HepG2 (cell line): ENCODE results near the gene ABRACL. TPM values are rescaled to one million over a fixed set of nuclear protein-coding genes. Genes with fewer than 3 reads are reported as not detected.

ENCODE experiments used
- ATAC-seq: fragments of 200-7000 bp; cut with Tn5 transposase; 3 replicates; pipeline ENCODE4 v1.9.1; 2020; ENCODE audit warnings: mild to moderate bottlenecking, moderate library complexity
- BruUV-seq: library from RNA; stranded (reverse); fragments of 400-500 nt; replicated peaks from 2 replicates; lab custom pipeline; 2021; lab: Mats Ljungman, UMichigan
- CTCF ChIA-PET: fragments of 300-600 bp; formaldehyde crosslinking; extraction: SDS; loops from one replicate; lab custom pipeline; 2021; ENCODE audit warnings: low total read pairs, inconsistent platforms, low intra/inter-chr PET ratio; lab: Yijun Ruan, JAX
- POLR2A ChIA-PET: fragments of 350-600 bp; sonication (Branson Sonifier 250); formaldehyde crosslinking; loops from one replicate; lab custom pipeline; 2020; ENCODE audit warnings: antibody characterized with exemption, inconsistent platforms; lab: Yijun Ruan, JAX
- DNase-seq: peaks from one replicate; pipeline ENCODE4 v3.0.0-alpha.2; 2015; ENCODE audit warnings: low spot score
- FAIRE-seq: peaks from 3 replicates; lab custom pipeline; 2011; peaks lifted over from hg19 to GRCh38; lab: Jason Lieb, UNC
- H2AFZ ChIP-seq: one replicate; pipeline ENCODE4 v1.6.1; 2011; ENCODE audit warnings: low read length, inconsistent platforms
- H3K27ac ChIP-seq: fragments of 300-600 bp; 3 replicates; pipeline ENCODE4 v1.8.0; 2011; ENCODE audit warnings: mixed run types, mild to moderate bottlenecking, mixed read lengths, low read length, inconsistent platforms; ENCODE audit not compliant: insufficient read depth; ENCODE audit errors: extremely low read length
- H3K27me3 ChIP-seq, 2 experiments: fragments of 200-600 bp in 1 of 2; 2 replicates in 1 of 2; 3 replicates in 1 of 2; pipeline versions ENCODE4 v1.6.0 to v1.8.0; 2011; ENCODE audit warnings: low read length in 2 of 2, mild to moderate bottlenecking in 2 of 2, moderate library complexity in 2 of 2, inconsistent platforms in 1 of 2; ENCODE audit not compliant: insufficient read depth in 2 of 2, control insufficient read depth in 1 of 2
- H3K36me3 ChIP-seq, 2 experiments: fragments of 200-600 bp in 1 of 2; replicated peaks in 1 of 2; 2 replicates in 1 of 2; 3 replicates in 1 of 2; pipeline versions ENCODE4 v1.5.1 to v1.8.0; 2011; ENCODE audit warnings: low read length in 2 of 2, inconsistent platforms in 1 of 2; ENCODE audit not compliant: insufficient read depth in 2 of 2, control insufficient read depth in 1 of 2
- H3K4me1 ChIP-seq: 2 replicates; pipeline ENCODE4 v1.5.1; 2012; ENCODE audit warnings: low read length, inconsistent platforms; ENCODE audit not compliant: insufficient read depth
- H3K4me2 ChIP-seq: 2 replicates; pipeline ENCODE4 v1.6.0; 2011; ENCODE audit warnings: low read depth, low read length, inconsistent platforms
- H3K4me3 ChIP-seq, 3 experiments: fragments of 200-600 bp in 1 of 3; sonication (generic), shearing (Covaris generic) in 1 of 3; replicated peaks in 1 of 3; 2 replicates each; pipeline ENCODE4 v1.5.1; 2011 to 2016; ENCODE audit warnings: low read length in 3 of 3, inconsistent platforms in 2 of 3, low read depth in 2 of 3, mild to moderate bottlenecking in 2 of 3, control low read depth in 1 of 3, mixed read lengths in 1 of 3; ENCODE audit not compliant: insufficient read depth in 1 of 3
- H3K79me2 ChIP-seq: one replicate; pipeline ENCODE4 v1.6.1; 2011; ENCODE audit warnings: low read length, inconsistent platforms; ENCODE audit not compliant: insufficient read depth
- H3K9ac ChIP-seq: 2 replicates; pipeline ENCODE4 v1.6.0; 2011; ENCODE audit warnings: mild to moderate bottlenecking, low read depth, low read length, inconsistent platforms; ENCODE audit not compliant: insufficient read depth
- H3K9me3 ChIP-seq: 2 replicates; pipeline ENCODE4 v1.5.1; 2012; ENCODE audit warnings: mild to moderate bottlenecking, low read length
- H4K20me1 ChIP-seq: 2 replicates; pipeline ENCODE4 v1.6.0; 2011; ENCODE audit warnings: inconsistent platforms, mild to moderate bottlenecking, low read length, moderate library complexity; ENCODE audit not compliant: insufficient read depth
- HNF1B ChIP-seq: sonication (generic); formaldehyde crosslinking; IDR thresholded peaks from 2 replicates; pipeline ENCODE4 v1.5.1; 2020; ENCODE audit warnings: mild to moderate bottlenecking, moderate library complexity, missing genetic modification reagents
- ISL2 ChIP-seq: sonication (generic); formaldehyde crosslinking; IDR thresholded peaks from 2 replicates; pipeline ENCODE4 v1.5.0; 2020; ENCODE audit warnings: missing genetic modification reagents
- JUND ChIP-seq: sonication (generic); formaldehyde crosslinking; IDR thresholded peaks from 2 replicates; pipeline ENCODE4 v1.8.0; 2022; ENCODE audit warnings: mild to moderate bottlenecking, missing genetic modification reagents
- NKX3-1 ChIP-seq: sonication (generic); formaldehyde crosslinking; IDR thresholded peaks from 2 replicates; pipeline ENCODE4 v1.5.0; 2020; ENCODE audit warnings: missing genetic modification reagents
- TIGD3 ChIP-seq: sonication (generic); formaldehyde crosslinking; IDR thresholded peaks from 2 replicates; pipeline ENCODE4 v1.5.1; 2020; ENCODE audit warnings: mild to moderate bottlenecking, missing genetic modification reagents, borderline replicate concordance
- ZKSCAN5 ChIP-seq: sonication (generic); formaldehyde crosslinking; IDR thresholded peaks from 2 replicates; pipeline ENCODE4 v1.5.1; 2020; ENCODE audit warnings: mild to moderate bottlenecking, missing genetic modification reagents
- ZNF407 ChIP-seq: sonication (generic); formaldehyde crosslinking; IDR thresholded peaks from one replicate; pipeline ENCODE4 v1.5.1; 2020; ENCODE audit warnings: mild to moderate bottlenecking, missing genetic modification reagents; ENCODE audit errors: not compliant biosample characterization
- ZNF484 ChIP-seq: sonication (generic); formaldehyde crosslinking; IDR thresholded peaks from 2 replicates; pipeline ENCODE4 v1.5.1; 2020; ENCODE audit warnings: mild to moderate bottlenecking, low read depth, missing genetic modification reagents, borderline replicate concordance
- ZNF652 ChIP-seq: IDR thresholded peaks from 2 replicates; pipeline ENCODE4 v1.6.1; 2016; ENCODE audit warnings: low read depth, borderline replicate concordance
- ZSCAN20 ChIP-seq: sonication (generic); formaldehyde crosslinking; IDR thresholded peaks from 2 replicates; pipeline ENCODE4 v1.4.0; 2020; ENCODE audit warnings: missing genetic modification reagents, mild to moderate bottlenecking, borderline replicate concordance
- in situ Hi-C: cut with HindIII; loops from 2 replicates; pipeline ENCODE4 v1.10.0; 2017; ENCODE audit warnings: low pct_unique_long_range_greater_than_20kb; ENCODE audit not compliant: extremely low pct_ligation_motif_present
- intact Hi-C: fragments of 100-400 bp; cut with micrococcal nuclease; formaldehyde crosslinking; loops from one replicate; pipeline ENCODE4 v1.10.0; 2022; ENCODE audit not compliant: unreplicated experiment
- polyA plus RNA-seq, 8 experiments: library from polyadenylated mRNA; depleted of rRNA in 3 of 8; stranded (reverse) in 7 of 8; unstranded in 1 of 8; fragments of >200 nt; fragmentation: Illumina TruSeq in 4 of 8; extraction: Trizol in 4 of 8; gene quantifications; 2 replicates each; pipeline versions ENCODE4 v1.2.1 to v1.2.3, GENCODE V29; 2011 to 2016; ENCODE audit warnings: low read depth in 4 of 8, missing spikeins in 1 of 8, mixed read lengths in 1 of 8; ENCODE audit not compliant: insufficient read depth in 1 of 8
- total RNA-seq, 5 experiments: library from RNA; depleted of rRNA; stranded (reverse); fragments of >200 nt; fragmentation: Illumina TruSeq; extraction: Trizol; gene quantifications; 2 replicates each; pipeline ENCODE4 v1.2.3, GENCODE V29; 2016; ENCODE audit warnings: low read depth in 1 of 5
- TF ChIP-seq, protein P1 (sequence below): sonication (generic); formaldehyde crosslinking; IDR thresholded peaks from 2 replicates; pipeline ENCODE4 v1.5.1; 2020; ENCODE audit warnings: missing genetic modification reagents, mild to moderate bottlenecking, borderline replicate concordance

ABRACL gene
- total and polyA plus RNA-seq, 2 of the 13 experiments (the other 11 are each of a cell fraction or from before 2014, with no cell fraction given) = 1.4 to 5.4 TPM

DNA sequence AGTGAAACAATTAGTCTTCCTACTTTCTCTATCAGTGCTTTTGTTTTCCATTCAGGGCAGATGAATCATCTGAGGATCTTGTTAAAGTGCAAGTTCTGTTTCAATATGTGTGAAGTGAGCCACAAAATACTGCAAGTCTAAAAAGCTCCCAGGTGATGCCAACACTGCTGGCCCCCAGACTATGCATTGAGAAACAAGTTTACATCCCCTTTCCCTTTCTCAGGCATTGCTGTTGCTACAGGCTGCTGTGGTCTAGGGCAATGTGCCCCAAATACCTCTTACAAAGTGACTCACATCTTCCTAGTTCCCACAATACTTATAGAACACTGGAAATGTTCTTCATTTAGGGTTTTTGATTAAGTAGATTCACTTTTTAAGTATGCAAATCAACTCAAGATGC is 31.8 kb downstream of the ABRACL start:
- CTCF ChIA-PET = no interaction called here
- POLR2A ChIA-PET = no interaction called here
- Histone ChIP-seq H3K9ac (no peak overlapping the region), H4K20me1 (no peaks in the 10 kb centered on the region), H3K79me2 (no peaks in the 10 kb centered on the region), H3K4me2 (no peak overlapping the region), H3K36me3 (no peaks in the 10 kb centered on the region), H2AFZ (no peak overlapping the region), H3K4me1 (no peaks in the 10 kb centered on the region), H3K4me3 (no peak overlapping the region), H3K27me3 (0 out of 5 replicates have a peak, but pooled peaks cover 0 to 5% of the 10 kb centered on the region in 2 experiments), H3K27ac (no peak overlapping the region), H3K9me3 (no peaks in the 10 kb centered on the region)
- ATAC-seq = no peak
- DNase-seq = no peak
- no peak for FAIRE-seq
- TF ChIP-seq ZSCAN20 (CRISPR knock-in tag) = no peak
- TF ChIP-seq ZNF484 (CRISPR knock-in tag) = no peak
- TF ChIP-seq HNF1B (CRISPR knock-in tag) = no peak
- no peak for TF ChIP-seq JUND (CRISPR knock-in tag)
- TF ChIP-seq TIGD3 (CRISPR knock-in tag) = no peak
- TF ChIP-seq ZKSCAN5 (CRISPR knock-in tag) = no peak
- no peak for TF ChIP-seq NKX3-1
- TF ChIP-seq ZNF407 = no peak
- no peak for TF ChIP-seq ZNF652 (CRISPR knock-in tag)
- TF ChIP-seq, protein P1, sequence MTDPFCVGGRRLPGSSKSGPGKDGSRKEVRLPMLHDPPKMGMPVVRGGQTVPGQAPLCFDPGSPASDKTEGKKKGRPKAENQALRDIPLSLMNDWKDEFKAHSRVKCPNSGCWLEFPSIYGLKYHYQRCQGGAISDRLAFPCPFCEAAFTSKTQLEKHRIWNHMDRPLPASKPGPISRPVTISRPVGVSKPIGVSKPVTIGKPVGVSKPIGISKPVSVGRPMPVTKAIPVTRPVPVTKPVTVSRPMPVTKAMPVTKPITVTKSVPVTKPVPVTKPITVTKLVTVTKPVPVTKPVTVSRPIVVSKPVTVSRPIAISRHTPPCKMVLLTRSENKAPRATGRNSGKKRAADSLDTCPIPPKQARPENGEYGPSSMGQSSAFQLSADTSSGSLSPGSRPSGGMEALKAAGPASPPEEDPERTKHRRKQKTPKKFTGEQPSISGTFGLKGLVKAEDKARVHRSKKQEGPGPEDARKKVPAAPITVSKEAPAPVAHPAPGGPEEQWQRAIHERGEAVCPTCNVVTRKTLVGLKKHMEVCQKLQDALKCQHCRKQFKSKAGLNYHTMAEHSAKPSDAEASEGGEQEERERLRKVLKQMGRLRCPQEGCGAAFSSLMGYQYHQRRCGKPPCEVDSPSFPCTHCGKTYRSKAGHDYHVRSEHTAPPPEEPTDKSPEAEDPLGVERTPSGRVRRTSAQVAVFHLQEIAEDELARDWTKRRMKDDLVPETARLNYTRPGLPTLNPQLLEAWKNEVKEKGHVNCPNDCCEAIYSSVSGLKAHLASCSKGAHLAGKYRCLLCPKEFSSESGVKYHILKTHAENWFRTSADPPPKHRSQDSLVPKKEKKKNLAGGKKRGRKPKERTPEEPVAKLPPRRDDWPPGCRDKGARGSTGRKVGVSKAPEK (CRISPR knock-in tag) = no peak
- TF ChIP-seq ISL2 (CRISPR knock-in tag) = no peak
- intact Hi-C loops = no loop called here
- no TSS peak for BruUV-seq
- in situ Hi-C loops = no loop called here
